SK-N-MC (cell line): ENCODE results near the gene TMEM43.

ENCODE experiments used
- EZH2 ChIP-seq: fragments of 200-600 bp; sonication (generic); IDR thresholded peaks from one replicate; pipeline ENCODE4 v1.6.1; 2017; ENCODE audit warnings: antibody characterized with exemption
- FOXP2 ChIP-seq: optimal IDR thresholded peaks from 2 replicates; pipeline ENCODE3; 2011; ENCODE audit warnings: mild to moderate bottlenecking, moderate library complexity; ENCODE audit not compliant: insufficient read depth; ENCODE audit errors: extremely low read length, control extremely low read depth
- POLR2AphosphoS5 ChIP-seq: IDR thresholded peaks from 2 replicates; pipeline ENCODE4 v1.6.1; 2012; ENCODE audit warnings: mild to moderate bottlenecking, low read depth, low read length, borderline replicate concordance

GRCh38 chr3:14172496-14172895 lies 47.6 kb downstream of the TMEM43 start:
- TF ChIP-seq POLR2AphosphoS5 (no peak), EZH2 (no peak), FOXP2 (no peak)
